DOHH2 (cell line): ENCODE measurements around the gene CFAP91.

Source experiments
- EZH2phosphoT487 ChIP-seq: fragments of 200-600 bp; sonication (generic); IDR thresholded peaks from 2 replicates; pipeline ENCODE4 v1.6.1; 2017; ENCODE audit warnings: borderline replicate concordance, mild to moderate bottlenecking, antibody characterized with exemption, low read length, moderate library complexity, mixed read lengths
- TF ChIP-seq, protein P1 (sequence below): fragments of 200-600 bp; sonication (generic); IDR thresholded peaks from one replicate; pipeline ENCODE4 v1.5.1; 2014; ENCODE audit warnings: antibody characterized with exemption, mild to moderate bottlenecking, low read depth, low read length; ENCODE audit not compliant: poor library complexity, severe bottlenecking

DNA sequence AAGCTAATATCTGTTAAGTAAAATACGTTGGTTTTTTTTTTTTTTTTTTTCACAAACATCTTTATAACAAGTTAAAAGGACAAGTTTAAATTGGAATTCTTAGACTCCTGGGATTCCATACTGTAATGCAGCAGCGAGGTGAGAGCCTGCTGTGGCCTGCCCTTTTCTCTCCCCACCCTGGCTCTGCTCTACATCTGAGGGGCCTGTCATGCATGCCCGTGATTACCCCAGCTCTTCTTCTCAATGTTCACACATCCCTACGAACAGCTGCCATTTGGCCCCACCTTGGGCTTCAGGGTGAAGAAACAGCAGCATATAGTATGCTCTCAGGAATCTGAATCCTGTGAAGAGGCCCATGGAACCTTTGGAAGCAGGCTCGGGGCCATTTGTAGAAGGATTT is 14.7 kb downstream of the CFAP91 start:
- TF ChIP-seq, protein P1, sequence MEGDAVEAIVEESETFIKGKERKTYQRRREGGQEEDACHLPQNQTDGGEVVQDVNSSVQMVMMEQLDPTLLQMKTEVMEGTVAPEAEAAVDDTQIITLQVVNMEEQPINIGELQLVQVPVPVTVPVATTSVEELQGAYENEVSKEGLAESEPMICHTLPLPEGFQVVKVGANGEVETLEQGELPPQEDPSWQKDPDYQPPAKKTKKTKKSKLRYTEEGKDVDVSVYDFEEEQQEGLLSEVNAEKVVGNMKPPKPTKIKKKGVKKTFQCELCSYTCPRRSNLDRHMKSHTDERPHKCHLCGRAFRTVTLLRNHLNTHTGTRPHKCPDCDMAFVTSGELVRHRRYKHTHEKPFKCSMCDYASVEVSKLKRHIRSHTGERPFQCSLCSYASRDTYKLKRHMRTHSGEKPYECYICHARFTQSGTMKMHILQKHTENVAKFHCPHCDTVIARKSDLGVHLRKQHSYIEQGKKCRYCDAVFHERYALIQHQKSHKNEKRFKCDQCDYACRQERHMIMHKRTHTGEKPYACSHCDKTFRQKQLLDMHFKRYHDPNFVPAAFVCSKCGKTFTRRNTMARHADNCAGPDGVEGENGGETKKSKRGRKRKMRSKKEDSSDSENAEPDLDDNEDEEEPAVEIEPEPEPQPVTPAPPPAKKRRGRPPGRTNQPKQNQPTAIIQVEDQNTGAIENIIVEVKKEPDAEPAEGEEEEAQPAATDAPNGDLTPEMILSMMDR, result no peak
- no peak for TF ChIP-seq EZH2phosphoT487
